GM12878 (cell line): ENCODE results near the gene PROCA1. TPM values are rescaled to one million over a fixed set of nuclear protein-coding genes. Genes with fewer than 3 reads are reported as not detected.

Source experiments
- BCL3 ChIP-seq: IDR thresholded peaks from 2 replicates; pipeline ENCODE4 v1.6.1; 2011; ENCODE audit warnings: borderline replicate concordance, low read depth, mild to moderate bottlenecking, moderate library complexity, low read length; ENCODE audit not compliant: insufficient read depth, poor library complexity, severe bottlenecking
- CBFB ChIP-seq: IDR thresholded peaks from 2 replicates; pipeline ENCODE4 v1.6.1; 2016; ENCODE audit warnings: antibody characterized with exemption, low read depth
- CHD4 ChIP-seq: fragments of 200-600 bp; sonication (generic); IDR thresholded peaks from 2 replicates; pipeline ENCODE4 v1.6.1; 2016; ENCODE audit warnings: mild to moderate bottlenecking
- ETV6 ChIP-seq, 2 experiments: fragments of 450-650 bp in 1 of 2; IDR thresholded peaks in 1 of 2; conservative IDR thresholded peaks in 1 of 2; 2 replicates each; pipeline ENCODE4 v1.6.1; 2014; ENCODE audit warnings: antibody characterized with exemption in 1 of 2, borderline replicate concordance in 1 of 2, low read depth in 1 of 2, mild to moderate bottlenecking in 1 of 2, moderate library complexity in 1 of 2
- GATAD2B ChIP-seq: fragments of 450-650 bp; conservative IDR thresholded peaks from 2 replicates; pipeline ENCODE4 v1.6.1; 2017; ENCODE audit warnings: low read depth, mild to moderate bottlenecking, moderate library complexity
- IKZF1 ChIP-seq: fragments of 450-650 bp; conservative IDR thresholded peaks from 2 replicates; pipeline ENCODE4 v1.6.1; 2017; ENCODE audit warnings: antibody characterized with exemption, mild to moderate bottlenecking
- IKZF2 ChIP-seq, 2 experiments: fragments of 450-650 bp; IDR thresholded peaks; 2 replicates each; pipeline ENCODE4 v1.6.1; 2017; ENCODE audit warnings: mild to moderate bottlenecking in 2 of 2, moderate library complexity in 2 of 2
- LARP7 ChIP-seq: fragments of 450-650 bp; IDR thresholded peaks from 2 replicates; pipeline ENCODE4 v1.6.1; 2017; ENCODE audit warnings: mild to moderate bottlenecking
- MAX ChIP-seq: IDR thresholded peaks from 2 replicates; pipeline ENCODE4 v1.6.1; 2012; ENCODE audit warnings: low read depth, low read length, improper control_type of control experiment
- MEF2A ChIP-seq: IDR thresholded peaks from 2 replicates; pipeline ENCODE4 v1.6.1; 2011; ENCODE audit warnings: low read depth, mild to moderate bottlenecking, low read length, moderate library complexity; ENCODE audit not compliant: insufficient read depth
- MTA2 ChIP-seq: fragments of 450-650 bp; IDR thresholded peaks from 2 replicates; pipeline ENCODE4 v1.6.1; 2016; ENCODE audit warnings: low read depth, mild to moderate bottlenecking, moderate library complexity
- MYC ChIP-seq: IDR thresholded peaks from 2 replicates; pipeline ENCODE4 v1.6.1; 2011; ENCODE audit warnings: mild to moderate bottlenecking, low read length, moderate library complexity, inconsistent platforms; ENCODE audit not compliant: insufficient read depth, insufficient replicate concordance, insufficient read length, severe bottlenecking
- NBN ChIP-seq: fragments of 450-650 bp; IDR thresholded peaks from 2 replicates; pipeline ENCODE4 v1.6.1; 2016
- POLR2AphosphoS5 ChIP-seq: IDR thresholded peaks from 2 replicates; pipeline ENCODE4 v1.6.1; 2011; ENCODE audit warnings: mild to moderate bottlenecking, low read length, inconsistent platforms
- POU2F2 ChIP-seq: IDR thresholded peaks from 3 replicates; pipeline ENCODE4 v1.6.1; 2011; ENCODE audit warnings: low read depth, mild to moderate bottlenecking, low read length, borderline replicate concordance
- SPI1 ChIP-seq: IDR thresholded peaks from 2 replicates; pipeline ENCODE4 v1.6.1; 2011; ENCODE audit warnings: low read depth, mild to moderate bottlenecking, low read length, moderate library complexity, borderline replicate concordance; ENCODE audit not compliant: insufficient read depth
- SREBF2 ChIP-seq: IDR thresholded peaks from 2 replicates; pipeline ENCODE4 v1.6.1; 2012; ENCODE audit warnings: mild to moderate bottlenecking, low read length
- ZBTB4 ChIP-seq: fragments of 450-650 bp; formaldehyde crosslinking; IDR thresholded peaks from 2 replicates; pipeline ENCODE4 v1.4.0; 2022; ENCODE audit warnings: mild to moderate bottlenecking, moderate library complexity
- ZNF384 ChIP-seq: IDR thresholded peaks from 2 replicates; pipeline ENCODE4 v1.6.1; 2012; ENCODE audit warnings: low read depth, mild to moderate bottlenecking, low read length, improper control_type of control experiment, borderline replicate concordance
- ZSCAN29 ChIP-seq: fragments of 450-650 bp; IDR thresholded peaks from 2 replicates; pipeline ENCODE4 v1.6.1; 2017; ENCODE audit warnings: mild to moderate bottlenecking, moderate library complexity
- polyA plus RNA-seq, 11 experiments: library from polyadenylated mRNA; depleted of rRNA in 4 of 11; unstranded in 6 of 11; stranded (reverse) in 5 of 11; fragments of >200 nt; fragmentation: Nextera tagmentation in 4 of 11; fragmentation: Illumina TruSeq in 1 of 11; extraction: Ambion mirVana in 4 of 11; extraction: Trizol in 1 of 11; gene quantifications; 1 replicate in 1 of 11; 2 replicates in 10 of 11; pipeline versions ENCODE4 v1.2.1 to v1.2.3, GENCODE V29; 2011 to 2016; ENCODE audit warnings: inconsistent platforms in 2 of 11, missing spikeins in 2 of 11, low read depth in 1 of 11
- total RNA-seq, 4 experiments: library from RNA; depleted of rRNA in 3 of 4; stranded (reverse); fragments of >200 nt in 3 of 4; fragmentation: Illumina TruSeq in 1 of 4; extraction: Trizol in 1 of 4; gene quantifications; 2 replicates each; pipeline versions ENCODE4 v1.2.1 to v1.2.3, GENCODE V29; 2013 to 2021
- TF ChIP-seq, protein P1 (sequence below): fragments of 450-650 bp; IDR thresholded peaks from 2 replicates; pipeline ENCODE4 v1.6.1; 2017; ENCODE audit warnings: mild to moderate bottlenecking
- TF ChIP-seq, protein P2 (sequence below): IDR thresholded peaks from 2 replicates; pipeline ENCODE4 v1.6.1; 2011; ENCODE audit warnings: low read depth, low read length, improper control_type of control experiment, borderline replicate concordance

Gene PROCA1
- total and polyA plus RNA-seq, 10 of the 15 experiments (the other 5 are each of a cell fraction or from before 2014, with no cell fraction given) = 0.35 to 4.8 (median 1.4) TPM

- TF ChIP-seq, protein P1, sequence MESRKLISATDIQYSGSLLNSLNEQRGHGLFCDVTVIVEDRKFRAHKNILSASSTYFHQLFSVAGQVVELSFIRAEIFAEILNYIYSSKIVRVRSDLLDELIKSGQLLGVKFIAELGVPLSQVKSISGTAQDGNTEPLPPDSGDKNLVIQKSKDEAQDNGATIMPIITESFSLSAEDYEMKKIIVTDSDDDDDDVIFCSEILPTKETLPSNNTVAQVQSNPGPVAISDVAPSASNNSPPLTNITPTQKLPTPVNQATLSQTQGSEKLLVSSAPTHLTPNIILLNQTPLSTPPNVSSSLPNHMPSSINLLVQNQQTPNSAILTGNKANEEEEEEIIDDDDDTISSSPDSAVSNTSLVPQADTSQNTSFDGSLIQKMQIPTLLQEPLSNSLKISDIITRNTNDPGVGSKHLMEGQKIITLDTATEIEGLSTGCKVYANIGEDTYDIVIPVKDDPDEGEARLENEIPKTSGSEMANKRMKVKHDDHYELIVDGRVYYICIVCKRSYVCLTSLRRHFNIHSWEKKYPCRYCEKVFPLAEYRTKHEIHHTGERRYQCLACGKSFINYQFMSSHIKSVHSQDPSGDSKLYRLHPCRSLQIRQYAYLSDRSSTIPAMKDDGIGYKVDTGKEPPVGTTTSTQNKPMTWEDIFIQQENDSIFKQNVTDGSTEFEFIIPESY = no peak
- TF ChIP-seq IKZF2 (IDR thresholded peaks at IDR 0.05) = peak; percentile 88 to 90; a peak in 3 of 4 replicates
- 0 out of 4 replicates have a peak, but pooled peaks of 1 of the 2 experiments have one; percentile 4 for TF ChIP-seq ETV6 (conservative IDR thresholded peaks at IDR 0.05 in 1 of 2, IDR thresholded peaks at IDR 0.05 in 1 of 2; ENCODE audit: borderline replicate concordance in 1 of 2, low read depth in 1 of 2)
- TF ChIP-seq POU2F2 = peak; percentile 49; the same call in 2 of the 3 replicates
- TF ChIP-seq IKZF1 = peak; percentile 88
- peak; percentile 66; the same call in 1 of the 2 replicates for TF ChIP-seq MTA2
- TF ChIP-seq NBN = peak; percentile 80
- TF ChIP-seq MEF2A = peak; percentile 30; the same call in 1 of the 2 replicates
- TF ChIP-seq LARP7 = 0 out of 2 replicates have a peak, but pooled peaks have one; percentile 11
- TF ChIP-seq SREBF2 = no peak
- TF ChIP-seq ZNF384 = no peak
- TF ChIP-seq SPI1 = peak; percentile 96
- TF ChIP-seq GATAD2B = peak; percentile 95
- no peak for TF ChIP-seq CHD4
- TF ChIP-seq ZSCAN29 = no peak
- peak; percentile 62 for TF ChIP-seq MAX
- TF ChIP-seq, protein P2, sequence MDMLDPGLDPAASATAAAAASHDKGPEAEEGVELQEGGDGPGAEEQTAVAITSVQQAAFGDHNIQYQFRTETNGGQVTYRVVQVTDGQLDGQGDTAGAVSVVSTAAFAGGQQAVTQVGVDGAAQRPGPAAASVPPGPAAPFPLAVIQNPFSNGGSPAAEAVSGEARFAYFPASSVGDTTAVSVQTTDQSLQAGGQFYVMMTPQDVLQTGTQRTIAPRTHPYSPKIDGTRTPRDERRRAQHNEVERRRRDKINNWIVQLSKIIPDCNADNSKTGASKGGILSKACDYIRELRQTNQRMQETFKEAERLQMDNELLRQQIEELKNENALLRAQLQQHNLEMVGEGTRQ = no peak
- no peak for TF ChIP-seq MYC
- TF ChIP-seq ZBTB4 = no peak
- TF ChIP-seq CBFB = peak; percentile 22
- no peak for TF ChIP-seq BCL3
- TF ChIP-seq POLR2AphosphoS5 = peak; percentile 74
Measured at GRCh38 chr17:28728364-28729200, 16.9 kb upstream of the PROCA1 start, which contains the start of gene NEK8 (continued).
